Loucy (cell line): ENCODE measurements around the gene CORT.

Experiments
- CTCF ChIP-seq: fragments of 200-600 bp; sonication (generic); conservative IDR thresholded peaks from 2 replicates; pipeline ENCODE4 v1.5.1; 2014; ENCODE audit warnings: mild to moderate bottlenecking, antibody characterized with exemption, low read length
- EZH2phosphoT487 ChIP-seq: fragments of 200-600 bp; IDR thresholded peaks from 2 replicates; pipeline ENCODE4 v1.6.1; 2018; ENCODE audit warnings: antibody characterized with exemption, mild to moderate bottlenecking, moderate library complexity, borderline replicate concordance

- no peak for TF ChIP-seq CTCF
- TF ChIP-seq EZH2phosphoT487 = no peak
Observed at GRCh38 chr1:10479296-10479695, 29.5 kb downstream of the CORT start.
